COLO668 (cell line): ENCODE results near the gene SDF2.
"Not testable (repeated sequence)": the region's sequence is repeated elsewhere in the genome, so short reads cannot be mapped to it uniquely, and the experiment has no call there.

Experiments used
- DNase-seq: peaks from one replicate; lab custom pipeline; 2025; ENCODE audit not compliant: unreplicated experiment; lab: John Stamatoyannopoulos, UW

The SDF2 gene

DNA sequence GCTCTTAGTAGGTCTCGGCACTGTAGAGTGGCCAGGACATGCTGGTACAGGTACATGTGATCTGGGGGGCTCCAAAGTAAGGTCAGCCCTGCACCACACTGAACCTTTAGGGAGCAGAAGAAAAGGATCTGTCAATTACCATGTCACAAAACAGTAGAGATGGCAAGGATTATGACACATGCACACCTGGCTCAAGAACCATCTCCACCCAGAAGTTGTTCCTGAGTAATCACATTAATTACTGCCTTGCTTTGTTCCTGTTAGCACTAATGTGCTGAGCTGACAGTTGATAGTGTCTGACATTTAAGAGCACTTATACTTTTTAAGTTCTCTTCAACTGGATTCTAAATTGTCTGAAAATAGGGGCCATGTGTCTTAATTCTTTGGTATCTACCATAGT lies 26.2 kb downstream of the SDF2 start:
- DNase-seq, result no peak

DNA sequence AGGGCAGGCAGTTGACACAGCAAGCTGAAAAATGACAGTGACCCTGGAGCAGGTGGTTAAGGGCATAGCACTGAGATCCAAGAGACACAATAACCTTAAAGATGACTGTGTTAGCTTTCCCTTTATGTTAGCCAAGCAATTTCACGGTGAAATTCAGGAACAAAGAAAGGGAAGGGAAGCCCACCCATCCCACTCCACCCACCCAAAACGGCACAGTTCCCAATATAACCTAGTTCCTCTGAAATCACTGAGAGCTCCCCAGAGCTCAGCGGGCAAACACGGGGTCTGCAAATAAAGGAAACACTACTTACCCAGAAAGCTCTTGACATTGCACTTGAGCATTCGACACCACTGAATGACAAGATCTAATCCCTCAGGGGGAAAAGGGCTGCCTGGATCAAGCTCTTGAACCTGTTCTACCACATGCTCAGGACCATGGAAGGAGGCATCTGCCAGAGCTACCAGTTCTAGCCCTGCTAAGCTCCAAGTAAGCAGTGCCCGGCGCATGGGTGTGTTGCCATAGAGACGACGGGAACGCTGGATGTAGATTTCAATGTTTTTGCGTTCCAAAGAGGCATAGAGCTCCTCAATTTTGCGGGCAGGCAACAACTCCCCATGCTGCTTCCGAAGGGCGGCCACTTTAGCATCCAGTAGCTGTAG lies 27.4 kb downstream of the SDF2 start:
- DNase-seq, result no peak

DNA sequence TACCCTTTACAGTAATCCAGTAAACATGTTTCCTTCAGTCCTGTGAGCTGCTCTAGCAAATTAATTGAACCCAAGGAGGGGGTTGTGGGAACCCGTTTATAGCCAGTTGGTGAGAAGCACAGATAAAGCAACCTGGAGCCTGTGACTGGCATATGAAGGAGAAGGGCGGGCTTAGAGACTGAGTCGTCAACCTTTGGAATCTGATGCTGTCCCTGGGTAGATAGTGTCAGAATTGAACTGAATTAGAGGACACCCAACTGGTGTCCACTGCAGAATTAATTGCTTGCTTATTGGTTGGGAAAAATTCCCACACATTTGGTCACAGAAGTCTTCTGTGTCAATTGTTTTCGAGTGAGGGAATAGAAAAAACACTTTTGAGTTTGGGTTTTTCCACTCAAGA lies 34.9 kb downstream of the SDF2 start:
- no peak for DNase-seq

DNA sequence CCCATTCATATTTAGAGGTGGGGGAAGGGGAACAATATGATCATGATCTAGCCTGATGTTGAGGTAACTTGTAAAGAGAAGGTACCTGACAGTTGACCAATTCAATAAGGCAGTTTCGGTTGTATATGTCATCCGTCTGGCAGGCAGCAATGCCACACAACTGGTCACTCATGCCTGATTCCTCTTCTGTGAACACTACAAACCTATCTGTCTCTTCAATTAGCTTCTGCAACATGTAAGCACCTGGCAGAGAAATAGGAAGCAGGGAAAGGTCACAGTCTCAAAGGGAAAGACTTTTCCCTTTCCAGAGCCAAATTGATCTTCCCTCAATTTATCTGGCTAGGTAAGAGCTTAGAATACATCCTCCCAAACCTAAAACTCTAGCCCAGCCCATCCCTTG lies 37.6 kb downstream of the SDF2 start:
- DNase-seq, result no peak

DNA sequence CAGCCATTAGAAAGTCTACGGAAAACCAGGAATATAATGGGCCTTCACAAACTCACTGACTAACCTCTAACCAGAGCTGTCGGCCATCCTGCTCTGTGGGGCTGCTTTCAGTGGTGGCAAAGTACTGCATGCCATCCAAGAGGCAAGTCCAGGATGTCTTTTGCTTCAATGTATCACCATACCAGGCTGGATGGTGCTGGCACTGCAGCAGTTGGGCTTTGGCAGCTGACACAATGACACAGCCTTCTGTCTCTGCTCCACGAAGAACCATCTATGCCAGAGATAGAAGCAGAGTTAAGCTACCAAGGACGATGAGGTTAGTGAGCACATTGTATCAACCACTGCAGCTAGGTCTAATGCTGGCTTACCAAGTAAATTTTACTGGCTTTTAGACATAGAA lies 38.0 kb downstream of the SDF2 start:
- DNase-seq, result no peak

DNA sequence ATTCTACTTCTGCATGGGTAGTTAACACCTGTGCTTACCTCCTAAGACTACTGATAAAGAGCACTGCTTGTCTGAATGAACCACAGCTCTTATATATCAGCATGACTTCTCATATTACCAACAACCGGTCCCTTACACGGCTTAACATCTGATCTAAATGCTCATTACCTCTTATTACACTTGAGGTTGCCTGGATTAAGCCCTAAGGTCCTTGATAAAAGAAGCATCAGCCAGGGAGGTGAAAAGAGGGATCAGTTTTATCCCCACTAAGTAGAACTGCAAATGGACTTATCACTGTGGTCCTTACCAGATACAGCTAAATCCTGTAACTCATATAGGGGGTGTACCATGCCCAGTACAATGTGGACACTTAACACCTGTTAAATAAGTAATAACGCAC lies 39.5 kb downstream of the SDF2 start:
- no peak for DNase-seq

DNA sequence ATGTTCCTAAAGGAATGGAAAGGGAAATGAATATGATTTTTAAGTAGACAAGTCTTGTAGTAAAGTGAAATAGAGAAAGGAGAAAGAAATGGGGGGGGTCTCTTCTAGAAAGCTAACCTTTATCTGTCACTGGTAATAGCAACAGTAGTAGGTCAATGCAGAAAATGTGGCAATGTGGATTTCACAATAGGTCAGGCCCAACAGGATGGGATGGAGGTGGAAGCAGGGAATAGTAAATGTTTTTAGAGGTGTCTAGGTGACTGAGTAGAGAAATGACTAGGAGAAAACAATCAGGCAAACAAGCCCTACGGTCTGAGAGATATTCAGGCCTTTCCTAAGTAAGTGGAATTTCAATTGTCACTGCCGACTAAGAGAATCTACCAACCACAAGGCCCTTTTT lies 41.7 kb downstream of the SDF2 start:
- DNase-seq, result no peak

DNA sequence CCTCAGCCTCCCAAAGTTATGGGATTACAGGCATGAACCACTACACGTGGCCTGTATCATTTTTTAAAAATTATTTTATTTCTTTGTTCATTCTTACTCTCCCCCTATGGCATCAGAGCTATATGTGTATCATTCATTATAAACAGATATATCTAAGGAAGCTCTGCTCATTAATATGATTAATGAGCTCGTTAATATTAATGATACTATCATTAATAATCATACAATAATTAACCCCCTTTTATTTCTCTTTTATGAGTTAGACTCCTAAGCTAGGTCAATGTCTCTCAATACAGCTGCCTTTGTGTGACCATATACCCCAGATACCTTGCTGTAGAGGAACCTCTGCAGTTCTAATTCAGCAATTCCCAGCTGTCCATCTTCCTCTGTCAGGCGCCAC lies 43.2 kb downstream of the SDF2 start:
- no peak for DNase-seq

DNA sequence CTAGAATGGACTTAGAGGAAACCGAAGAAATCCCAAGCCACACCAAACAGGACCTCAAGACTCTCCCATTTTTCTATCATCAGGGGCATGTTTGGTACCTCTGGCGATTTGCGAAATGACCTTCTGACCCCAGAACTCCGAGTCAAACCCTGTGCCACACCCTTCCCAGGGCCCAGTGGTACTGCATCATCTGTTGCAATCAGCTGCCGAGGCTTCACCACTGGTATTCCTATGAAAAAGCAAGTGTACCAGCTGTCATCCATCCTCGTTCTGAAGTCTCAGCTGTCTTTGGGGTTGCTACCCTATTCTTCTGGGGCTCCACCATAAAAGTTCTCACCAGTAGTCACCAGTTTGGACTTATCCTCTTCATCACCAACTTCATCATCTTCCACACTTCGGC lies 45.4 kb downstream of the SDF2 start:
- no peak for DNase-seq

DNA sequence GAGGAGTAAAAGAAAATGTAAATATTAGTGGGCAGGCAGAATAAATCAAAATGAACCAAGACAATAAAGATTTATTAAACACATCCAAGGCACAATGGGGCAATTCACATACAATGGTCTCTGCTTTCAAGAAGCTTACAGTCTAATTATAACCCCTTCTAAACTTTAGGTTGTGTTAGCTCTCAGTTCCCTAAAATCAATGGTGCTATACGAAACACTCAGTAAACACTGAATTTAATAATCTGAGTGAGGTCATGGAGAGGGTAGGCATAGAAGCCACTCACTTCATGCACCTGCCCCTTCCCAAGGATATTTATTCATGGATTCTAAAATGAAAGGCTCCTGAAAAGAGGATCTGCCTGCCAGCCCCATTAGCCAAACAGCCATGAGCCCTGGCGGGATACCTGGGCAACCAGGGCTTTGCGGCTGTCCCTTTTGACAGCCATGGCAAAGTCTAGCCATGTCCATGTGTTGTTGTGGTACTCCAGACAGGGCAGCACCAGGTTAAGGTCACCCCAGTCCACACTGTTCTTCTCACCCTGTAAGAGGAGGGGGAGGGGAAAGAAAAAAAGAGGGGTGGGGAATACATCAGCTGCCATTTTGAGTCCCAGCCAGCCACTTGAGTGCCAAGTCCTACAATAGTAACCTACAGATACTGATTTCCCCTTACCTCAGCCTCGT lies 46.3 kb downstream of the SDF2 start:
- DNase-seq, result no peak

DNA sequence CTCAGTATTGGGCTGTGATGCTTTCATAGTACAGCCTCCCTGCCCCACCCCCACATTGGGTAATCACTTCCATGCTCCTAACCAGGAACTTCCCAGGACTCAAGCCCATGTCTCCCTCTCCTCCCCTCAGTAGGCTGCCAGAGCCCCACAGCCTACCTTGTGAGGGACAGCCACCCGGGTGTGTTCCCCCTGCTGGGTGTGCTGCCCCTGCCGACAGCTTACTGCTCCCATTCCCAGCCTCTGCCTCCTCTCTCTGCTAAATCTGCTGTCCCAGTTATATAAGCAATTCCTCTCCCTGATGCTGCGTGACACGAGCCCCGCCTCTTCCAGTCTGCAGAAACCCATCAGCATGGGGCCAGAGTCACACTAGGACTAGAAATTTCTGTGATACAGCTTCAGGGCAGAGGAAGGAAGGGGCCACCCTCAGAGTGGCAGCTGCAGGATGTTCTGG lies 47.8 kb downstream of the SDF2 start, which contains the start of gene RSKR:
Gene RSKR (minus strand): TSS at position 255 of the 451 bp plus-strand sequence. CDS start 24 bp downstream, at position 231.
- no peak for DNase-seq

DNA sequence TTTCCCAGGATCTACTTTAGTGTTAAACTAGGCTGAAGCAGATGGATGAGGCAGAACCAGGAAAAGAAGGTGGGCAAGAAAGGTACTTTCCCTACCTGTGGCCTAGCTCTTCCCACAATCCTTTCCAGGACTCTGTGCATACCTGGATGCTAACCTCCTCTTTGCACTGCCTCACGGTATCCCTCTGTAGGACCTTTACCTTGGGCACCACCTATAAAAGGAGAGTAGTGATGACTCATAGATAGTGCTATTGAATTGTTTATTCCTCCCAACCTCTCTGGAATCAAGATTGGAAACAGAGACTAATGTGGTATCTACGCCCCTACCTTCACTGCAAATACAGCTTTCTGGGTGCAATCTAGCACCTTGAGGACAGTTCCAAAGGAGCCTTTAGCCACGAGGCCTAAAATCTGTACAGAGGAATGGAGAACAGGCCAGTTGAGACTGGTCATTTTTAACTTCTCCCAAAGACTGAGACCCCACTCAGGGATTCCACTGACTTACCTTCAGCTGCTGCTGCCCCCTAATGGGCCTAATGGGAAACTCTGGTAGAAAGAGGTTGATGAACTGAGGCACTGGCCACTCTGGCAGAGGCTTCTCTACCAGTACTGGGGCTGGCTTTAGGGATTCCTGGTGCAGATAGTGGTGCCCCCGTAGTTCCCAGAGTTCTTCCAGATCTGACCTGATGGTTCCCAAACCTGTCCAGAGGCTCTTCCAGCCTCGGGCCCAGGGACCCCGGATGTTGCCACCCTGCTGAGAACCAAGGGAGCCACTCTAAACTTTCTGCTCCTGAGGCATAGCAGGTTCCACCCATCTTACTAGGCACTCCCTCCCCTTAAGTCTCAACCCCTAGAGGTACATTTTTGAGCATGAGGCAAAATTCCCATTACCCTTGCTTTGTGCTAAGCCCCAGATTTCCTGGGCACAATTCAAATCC lies 48.5 kb downstream of the SDF2 start:
- peak; percentile 13 for DNase-seq

DNA sequence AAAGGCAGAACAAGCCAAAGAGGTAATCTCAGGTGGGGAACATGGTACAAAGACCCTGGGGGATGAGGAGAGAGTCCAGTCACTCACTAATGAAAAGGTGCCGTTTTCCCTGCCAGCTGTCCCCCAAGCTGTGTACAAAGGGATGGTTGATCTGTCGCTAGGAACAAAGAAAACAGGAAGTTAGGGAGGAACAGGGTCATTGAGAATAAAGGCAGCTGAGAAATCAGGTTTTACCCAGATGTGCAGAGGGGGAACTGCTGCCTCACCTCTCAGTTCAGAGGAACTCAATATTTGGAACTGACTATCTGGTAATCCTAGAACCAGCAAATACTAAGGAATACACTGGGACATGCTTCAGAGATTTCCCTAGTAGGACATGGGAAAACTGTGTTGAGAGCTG lies 49.2 kb downstream of the SDF2 start:
- DNase-seq, result peak; percentile 4

DNA sequence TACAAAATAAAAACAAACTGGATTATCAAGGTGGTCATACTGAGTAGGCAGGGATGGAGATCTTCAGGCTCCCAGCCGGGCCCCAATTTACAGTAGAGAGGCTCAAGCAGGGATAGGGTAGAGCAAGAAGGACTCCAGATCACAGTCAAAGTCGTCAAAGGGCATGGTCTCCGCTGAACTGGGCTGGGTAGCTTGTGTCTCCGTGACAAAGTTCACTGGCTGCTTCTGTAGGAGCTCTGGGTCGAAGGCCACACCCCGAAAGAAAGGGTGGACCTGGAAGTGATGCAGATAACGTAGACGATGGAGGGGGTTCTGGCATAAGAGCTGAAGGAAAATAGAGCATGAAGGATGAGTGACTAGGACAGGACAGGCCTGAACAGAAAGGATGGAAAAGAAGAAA lies 51.3 kb downstream of the SDF2 start:
- no peak for DNase-seq

DNA sequence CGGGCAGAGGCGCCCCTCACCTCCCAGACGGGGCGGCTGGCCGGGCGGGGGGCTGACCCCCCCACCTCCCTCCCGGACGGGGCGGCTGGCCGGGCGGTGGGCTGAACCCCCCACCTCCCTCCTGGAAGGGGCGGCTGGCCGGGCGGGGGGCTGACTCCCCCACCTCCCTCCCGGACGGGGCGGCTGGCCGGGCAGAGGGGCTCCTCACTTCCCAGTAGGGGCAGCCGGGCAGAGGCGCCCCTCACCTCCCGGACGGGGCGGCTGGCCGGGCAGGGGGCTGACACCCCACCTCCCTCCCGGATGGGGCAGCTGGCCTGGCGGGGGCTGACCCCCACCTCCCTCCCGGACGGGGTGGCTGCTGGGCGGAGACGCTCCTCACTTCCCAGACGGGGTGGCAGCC lies 57.7 kb downstream of the SDF2 start:
- not testable (repeated sequence) for DNase-seq

DNA sequence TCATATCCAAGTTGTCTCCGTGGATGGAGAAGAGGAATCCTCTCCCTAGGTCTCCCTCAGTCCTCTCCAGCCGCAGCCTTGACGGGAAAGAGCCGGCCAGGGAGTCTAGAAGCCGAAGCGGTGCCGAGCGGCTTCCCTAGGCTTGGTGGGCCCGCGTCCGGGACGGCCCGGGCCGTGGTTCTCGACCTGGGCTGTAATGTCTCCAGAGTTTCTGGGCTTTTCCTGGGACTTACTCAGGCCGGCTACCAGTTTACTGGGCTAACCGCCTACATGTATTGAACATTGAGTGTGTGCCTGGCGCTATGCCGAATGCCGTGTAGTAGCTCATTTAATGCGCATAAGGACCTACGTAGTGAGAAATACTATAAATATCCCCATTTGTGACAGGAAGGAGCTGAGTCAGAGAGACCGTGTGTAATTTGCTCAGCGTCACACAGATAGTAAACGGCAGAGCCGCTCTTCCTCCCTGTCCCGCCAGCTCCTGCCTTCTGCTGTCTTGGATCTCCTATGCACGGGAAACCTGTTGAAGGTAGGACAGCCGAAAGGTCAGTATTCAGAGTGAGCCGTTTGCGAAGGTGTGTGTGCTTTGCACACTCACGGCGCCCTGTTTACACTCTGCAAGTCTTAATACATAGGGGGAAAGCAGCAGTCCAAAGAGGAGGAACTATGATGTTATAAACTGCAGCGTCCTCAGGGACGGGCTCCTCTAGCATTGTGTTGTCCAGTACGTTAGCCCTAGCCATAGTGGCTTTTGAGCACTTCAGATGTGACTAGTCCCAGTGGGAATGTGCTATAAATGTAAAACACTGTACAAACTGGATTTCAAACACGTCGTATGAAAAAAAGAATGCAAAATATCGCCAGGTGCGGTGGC lies 62.2 kb downstream of the SDF2 start:
- DNase-seq, result peak; percentile 55

DNA sequence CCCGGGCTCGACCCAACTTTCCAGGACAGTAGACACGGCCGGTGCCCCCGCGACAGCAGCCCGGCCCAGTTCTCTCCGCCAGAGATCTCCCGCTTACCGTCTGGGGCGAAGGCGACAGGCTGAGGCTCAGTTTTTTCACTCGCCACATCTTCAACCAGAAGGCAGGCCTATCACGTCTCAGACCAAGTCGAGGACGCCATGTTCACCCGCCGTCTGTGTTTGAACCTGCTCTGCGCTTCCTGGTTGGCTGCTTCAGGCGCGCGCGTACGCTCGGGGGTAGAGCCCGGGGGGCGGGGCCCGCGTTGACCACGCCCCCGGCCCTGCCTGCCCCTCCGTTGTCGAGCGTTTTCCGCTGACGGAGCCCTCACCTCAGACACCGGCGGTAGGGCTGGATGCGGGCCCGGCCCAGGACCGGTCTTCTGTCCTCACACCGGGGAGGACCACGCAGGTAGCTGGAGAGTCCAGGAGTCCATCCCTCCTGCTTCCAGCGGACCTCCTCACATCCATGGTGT lies 62.9 kb downstream of the SDF2 start, which contains the start of gene SPAG5:
Gene SPAG5 (minus strand): TSS at position 227 of the 512 bp plus-strand sequence. CDS start 79 bp downstream, at position 148.
- DNase-seq, result peak; percentile 91

DNA sequence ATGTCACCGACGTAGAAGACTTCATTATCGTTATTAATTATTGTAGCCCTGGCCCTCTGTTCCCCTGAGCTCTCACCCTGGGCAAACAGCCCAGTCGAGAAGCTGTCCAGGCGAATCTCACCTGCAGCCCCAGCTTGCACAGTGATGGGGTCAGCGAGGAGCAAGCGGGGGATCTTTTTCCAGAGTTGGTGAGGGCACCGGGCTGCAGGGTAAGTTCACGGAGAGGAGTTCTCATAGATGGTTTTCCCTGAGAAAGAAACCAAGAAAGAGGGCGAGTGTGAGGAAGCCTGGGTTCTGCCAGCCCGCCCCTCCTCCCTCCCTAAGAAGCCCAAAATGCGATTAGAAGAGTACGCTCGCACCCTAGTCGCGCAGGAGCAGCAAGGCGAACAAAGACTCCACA lies 63.3 kb downstream of the SDF2 start:
- no peak for DNase-seq
